GM12801 (cell line): Measurements from ENCODE around the gene CYB5B.

Experiments used
- CTCF ChIP-seq: IDR thresholded peaks from one replicate; pipeline ENCODE4 v1.5.1; 2011; ENCODE audit warnings: control low read depth; ENCODE audit not compliant: insufficient read length; ENCODE audit errors: extremely low read depth

The CYB5B gene

GRCh38 chr16:69404275-69404805 is 20.1 kb upstream of the CYB5B start:
- no peak for TF ChIP-seq CTCF

GRCh38 chr16:69405326-69405725 is 19.1 kb upstream of the CYB5B start:
- no peak for TF ChIP-seq CTCF

GRCh38 chr16:69405757-69406156 is 18.7 kb upstream of the CYB5B start:
- TF ChIP-seq CTCF: no peak

- TF ChIP-seq CTCF: no peak
These were observed 17.6 kb upstream of the CYB5B start for GRCh38 chr16:69406780-69407331.

DNA sequence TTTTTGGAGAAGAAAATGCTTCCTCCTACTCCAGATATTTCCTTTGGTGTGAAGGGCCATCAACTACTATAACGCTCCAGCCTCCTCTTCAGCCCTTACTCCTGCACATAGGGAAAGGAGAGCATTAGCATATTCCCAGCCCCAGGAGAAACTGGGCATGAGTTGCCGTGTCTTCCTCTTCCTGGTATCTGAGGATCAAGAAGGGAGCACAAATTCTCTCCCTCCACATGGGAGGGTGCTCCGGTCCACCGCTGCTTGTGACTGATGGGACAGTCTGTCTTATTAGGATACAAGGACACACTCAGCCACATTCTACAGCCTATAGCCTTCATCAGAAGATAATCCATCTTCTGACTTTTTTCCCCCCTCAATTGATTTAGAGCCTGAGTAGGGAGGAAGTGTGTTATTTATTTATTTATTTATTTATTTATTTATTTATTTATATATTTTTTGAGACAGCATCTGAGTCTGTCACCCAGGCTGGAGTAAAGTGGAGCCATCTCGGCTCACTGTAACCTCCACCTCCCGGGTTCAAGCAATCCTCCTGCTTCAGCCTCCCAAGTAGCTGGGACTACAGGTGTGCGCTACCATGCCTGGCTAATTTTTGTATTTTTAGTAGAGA is 16.6 kb upstream of the CYB5B start:
- TF ChIP-seq CTCF: no peak

GRCh38 chr16:69408475-69408874 is 15.9 kb upstream of the CYB5B start:
- no peak for TF ChIP-seq CTCF

- TF ChIP-seq CTCF: no peak
These were observed 14.0 kb upstream of the CYB5B start for GRCh38 chr16:69410219-69410990.
